IMR-90 (cell line): ENCODE results near the gene PALLD. TPM values are rescaled to one million over a fixed set of nuclear protein-coding genes. Genes with fewer than 3 reads are reported as not detected.

ENCODE experiments used
- ATAC-seq: fragments of 200-7000 bp; cut with Tn5 transposase; 2 replicates; pipeline ENCODE4 v1.9.1; 2020; ENCODE audit warnings: low read depth, mild to moderate bottlenecking, moderate library complexity
- BruUV-seq: library from RNA; stranded (reverse); fragments of 400-500 nt; replicated peaks from 2 replicates; lab custom pipeline; 2021; lab: Mats Ljungman, UMichigan
- CTCF ChIA-PET: fragments of 300-600 bp; formaldehyde crosslinking; extraction: SDS; loops from one replicate; lab custom pipeline; 2021; ENCODE audit warnings: antibody characterized with exemption; lab: Yijun Ruan, JAX
- POLR2A ChIA-PET: fragments of 300-600 bp; sonication (Branson Sonifier 250); formaldehyde crosslinking; loops from one replicate; lab custom pipeline; 2022; ENCODE audit warnings: antibody characterized with exemption; ENCODE audit not compliant: unreplicated experiment; lab: Charles Lee
- DNase-seq: peaks from one replicate; pipeline ENCODE4 v3.0.0; 2013
- H2AFZ ChIP-seq: replicated peaks from 2 replicates; pipeline ENCODE3; 2013; ENCODE audit warnings: low read length, mild to moderate bottlenecking; ENCODE audit not compliant: poor library complexity
- H2AK5ac ChIP-seq: 2 replicates; pipeline ENCODE4 v1.6.1; 2013; ENCODE audit warnings: low read depth, low read length, inconsistent platforms
- H2AK9ac ChIP-seq: replicated peaks from 2 replicates; pipeline ENCODE3; 2013; ENCODE audit warnings: mild to moderate bottlenecking, low read depth, low read length, moderate library complexity; ENCODE audit not compliant: poor library complexity
- H2BK120ac ChIP-seq: 2 replicates; pipeline ENCODE4 v1.6.1; 2013; ENCODE audit warnings: low read depth, low read length, inconsistent platforms
- H2BK15ac ChIP-seq: 3 replicates; pipeline ENCODE4 v1.6.1; 2013; ENCODE audit warnings: low read depth, low read length, inconsistent platforms
- H2BK20ac ChIP-seq: 2 replicates; pipeline ENCODE4 v1.6.1; 2013; ENCODE audit warnings: low read depth, mild to moderate bottlenecking, inconsistent platforms, low read length, moderate library complexity
- H2BK5ac ChIP-seq: 2 replicates; pipeline ENCODE4 v1.6.1; 2013; ENCODE audit warnings: mild to moderate bottlenecking, low read depth, low read length, inconsistent platforms; ENCODE audit not compliant: poor library complexity, severe bottlenecking
- H3K14ac ChIP-seq: replicated peaks from 2 replicates; pipeline ENCODE4 v1.6.1; 2013; ENCODE audit warnings: low read depth, low read length, inconsistent platforms
- H3K18ac ChIP-seq: 2 replicates; pipeline ENCODE4 v1.6.1; 2013; ENCODE audit warnings: low read depth, low read length, control low read depth
- H3K23ac ChIP-seq: 2 replicates; pipeline ENCODE4 v1.6.1; 2013; ENCODE audit warnings: low read depth, low read length, inconsistent platforms
- H3K27ac ChIP-seq: 2 replicates; pipeline ENCODE4 v1.5.1; 2013; ENCODE audit warnings: mild to moderate bottlenecking, control low read depth, low read length; ENCODE audit not compliant: insufficient read depth
- H3K27me3 ChIP-seq: 2 replicates; pipeline ENCODE4 v1.6.1; 2013; ENCODE audit warnings: low read length; ENCODE audit not compliant: control insufficient read depth, insufficient read depth
- H3K36me3 ChIP-seq: 2 replicates; pipeline ENCODE4 v1.6.1; 2013; ENCODE audit warnings: low read length, mixed read lengths; ENCODE audit not compliant: control insufficient read depth, insufficient read depth
- H3K4ac ChIP-seq: 2 replicates; pipeline ENCODE4 v1.6.1; 2013; ENCODE audit warnings: low read depth, low read length, inconsistent platforms
- H3K4me1 ChIP-seq: 2 replicates; pipeline ENCODE4 v1.6.1; 2013; ENCODE audit warnings: low read length, mixed read lengths; ENCODE audit not compliant: control insufficient read depth, insufficient read depth
- H3K4me2 ChIP-seq: 2 replicates; pipeline ENCODE4 v1.6.1; 2013; ENCODE audit warnings: low read depth, mild to moderate bottlenecking, control low read depth, low read length, moderate library complexity
- H3K4me3 ChIP-seq: 2 replicates; pipeline ENCODE4 v1.5.1; 2013; ENCODE audit warnings: low read depth, mild to moderate bottlenecking, control low read depth, low read length, moderate library complexity; ENCODE audit not compliant: insufficient read depth
- H3K56ac ChIP-seq: 2 replicates; pipeline ENCODE4 v1.6.1; 2013; ENCODE audit warnings: low read length, inconsistent platforms; ENCODE audit not compliant: insufficient read depth; ENCODE audit errors: extremely low read depth
- H3K79me1 ChIP-seq, 2 experiments: 2 replicates each; pipeline ENCODE4 v1.6.1; 2013; ENCODE audit warnings: low read length in 2 of 2, inconsistent platforms in 1 of 2, low read depth in 1 of 2
- H3K9ac ChIP-seq: 2 replicates; pipeline ENCODE4 v1.6.1; 2013; ENCODE audit warnings: low read depth, low read length, control low read depth
- H3K9me1 ChIP-seq: 2 replicates; pipeline ENCODE4 v1.6.1; 2013; ENCODE audit warnings: low read length, inconsistent platforms; ENCODE audit not compliant: insufficient read depth
- H3K9me3 ChIP-seq: 2 replicates; pipeline ENCODE4 v1.6.1; 2013; ENCODE audit warnings: low read length; ENCODE audit not compliant: control insufficient read depth, insufficient read depth
- H4K20me1 ChIP-seq: 2 replicates; pipeline ENCODE4 v1.6.1; 2013; ENCODE audit warnings: low read length, inconsistent platforms; ENCODE audit not compliant: insufficient read depth
- H4K5ac ChIP-seq: 2 replicates; pipeline ENCODE4 v1.6.1; 2013; ENCODE audit warnings: mild to moderate bottlenecking, low read depth, low read length, control low read depth
- H4K8ac ChIP-seq, 2 experiments: 2 replicates each; pipeline ENCODE4 v1.6.1; 2013; ENCODE audit warnings: low read depth in 2 of 2, low read length in 2 of 2, control low read depth in 1 of 2, inconsistent platforms in 1 of 2
- H4K91ac ChIP-seq: 2 replicates; pipeline ENCODE4 v1.6.1; 2013; ENCODE audit warnings: low read depth, low read length, inconsistent platforms; ENCODE audit not compliant: insufficient read depth
- BHLHE40 ChIP-seq: fragments of 150-350 bp; IDR thresholded peaks from 2 replicates; pipeline ENCODE4 v1.6.1; 2016; ENCODE audit warnings: mild to moderate bottlenecking, low read depth, low read length
- CEBPB ChIP-seq: IDR thresholded peaks from 2 replicates; pipeline ENCODE4 v1.6.1; 2012; ENCODE audit warnings: low read depth, low read length, improper control_type of control experiment
- CHD1 ChIP-seq: IDR thresholded peaks from 2 replicates; pipeline ENCODE4 v1.6.1; 2012; ENCODE audit warnings: low read depth, low read length, improper control_type of control experiment
- ELK1 ChIP-seq: fragments of 150-350 bp; IDR thresholded peaks from 2 replicates; pipeline ENCODE4 v1.6.1; 2016; ENCODE audit warnings: low read depth, mild to moderate bottlenecking, low read length, moderate library complexity, borderline replicate concordance
- FOS ChIP-seq: fragments of 150-350 bp; IDR thresholded peaks from 2 replicates; pipeline ENCODE4 v1.6.1; 2016; ENCODE audit warnings: low read depth, low read length
- MAFK ChIP-seq: IDR thresholded peaks from 2 replicates; pipeline ENCODE4 v1.6.1; 2012; ENCODE audit warnings: low read depth, low read length, improper control_type of control experiment
- MAZ ChIP-seq: IDR thresholded peaks from 2 replicates; pipeline ENCODE4 v1.6.1; 2012; ENCODE audit warnings: low read depth, mild to moderate bottlenecking, low read length, improper control_type of control experiment, moderate library complexity, borderline replicate concordance
- MXI1 ChIP-seq: IDR thresholded peaks from 2 replicates; pipeline ENCODE4 v1.6.1; 2012; ENCODE audit warnings: low read depth, mild to moderate bottlenecking, low read length, moderate library complexity, borderline replicate concordance
- NFE2L2 ChIP-seq: fragments of 150-350 bp; IDR thresholded peaks from 2 replicates; pipeline ENCODE4 v1.6.1; 2016; ENCODE audit warnings: low read depth, mild to moderate bottlenecking, low read length
- POLR2A ChIP-seq: IDR thresholded peaks from 2 replicates; pipeline ENCODE4 v1.6.1; 2012; ENCODE audit warnings: mild to moderate bottlenecking, low read depth, low read length
- RAD21 ChIP-seq: IDR thresholded peaks from 2 replicates; pipeline ENCODE4 v1.6.1; 2012; ENCODE audit warnings: low read length, improper control_type of control experiment
- RCOR1 ChIP-seq: IDR thresholded peaks from 2 replicates; pipeline ENCODE4 v1.6.1; 2012; ENCODE audit warnings: mild to moderate bottlenecking, low read length, improper control_type of control experiment; ENCODE audit not compliant: insufficient replicate concordance
- RFX5 ChIP-seq: IDR thresholded peaks from 2 replicates; pipeline ENCODE4 v1.8.0; 2012; ENCODE audit warnings: low read depth, mild to moderate bottlenecking, low read length, moderate library complexity
- SMC3 ChIP-seq: fragments of 150-350 bp; IDR thresholded peaks from 2 replicates; pipeline ENCODE4 v1.6.1; 2016; ENCODE audit warnings: low read depth, mild to moderate bottlenecking, antibody characterized with exemption, low read length, moderate library complexity
- WGBS, 2 experiments: methylation state at CpG; one replicate each; pipeline versions ENCODE4 v1.1.5 to v1.1.7; 2013; ENCODE audit warnings: missing lambda C conversion rate in 2 of 2; ENCODE audit not compliant: insufficient read length in 1 of 2; ENCODE audit errors: extremely low coverage in 2 of 2; 5-methylcytosine and 5-hydroxymethylcytosine counted together
- dilution Hi-C: fragments of 300-500 bp; cut with HindIII; formaldehyde crosslinking; loops from one replicate; pipeline ENCODE4 v1.14.3; 2018; ENCODE audit warnings: low sequenced_read_pairs; ENCODE audit not compliant: unreplicated experiment
- in situ Hi-C: fragments of 300-500 bp; cut with MboI; formaldehyde crosslinking; loops from 3 replicates; pipeline ENCODE4 v1.14.3; 2019; ENCODE audit warnings: low sequenced_read_pairs, inconsistent platforms, mixed read lengths
- intact Hi-C: fragments of 100-400 bp; cut with micrococcal nuclease; formaldehyde crosslinking; loops from 2 replicates; pipeline ENCODE4 v1.10.0; 2022
- polyA plus RNA-seq, 3 experiments: library from polyadenylated mRNA; depleted of rRNA; stranded (reverse); fragments of >200 nt; gene quantifications; 2 replicates each; pipeline ENCODE4 v1.2.3, GENCODE V29; 2012; ENCODE audit warnings: low replicate concordance in 1 of 3
- total RNA-seq: library from RNA; depleted of rRNA; stranded (reverse); fragments of >200 nt; gene quantifications from 2 replicates; pipeline ENCODE4 v1.2.3, GENCODE V29; 2012
- TF ChIP-seq, protein P1 (sequence below): fragments of 150-350 bp; IDR thresholded peaks from 2 replicates; pipeline ENCODE4 v1.6.1; 2017; ENCODE audit warnings: mild to moderate bottlenecking, antibody characterized with exemption, low read length, low read depth
- TF ChIP-seq, protein P2 (sequence below): conservative IDR thresholded peaks from 2 replicates; pipeline ENCODE4 v1.5.1; 2012; ENCODE audit warnings: mild to moderate bottlenecking, low read depth, low read length, improper control_type of control experiment

Gene PALLD
- total and polyA plus RNA-seq, 2 of the 4 experiments (the other 2 are of a cell fraction) = 91.0 to 91.9 TPM

- H3K4me1 ChIP-seq = peaks cover 18% of the 10 kb centered on the region
- no peak overlapping the region for H3K9ac ChIP-seq
- no peak overlapping the region for H3K4me3 ChIP-seq
- no peak overlapping the region for H2AK9ac ChIP-seq
- intact Hi-C loops (no loop called here), in situ Hi-C loops (no loop called here), dilution Hi-C loops (no loop called here)
- H3K18ac ChIP-seq = peak overlapping the region; percentile 24; the same call in 1 of the 2 replicates
- ATAC-seq (no peak), DNase-seq (peak; percentile 60)
- peak overlapping the region; percentile 61 for H3K4ac ChIP-seq
- no peaks in the 10 kb centered on the region for H4K20me1 ChIP-seq
- no peaks in the 10 kb centered on the region for H3K9me3 ChIP-seq
- H3K27ac ChIP-seq = no peak overlapping the region
- H3K56ac ChIP-seq = no peak overlapping the region
- peak overlapping the region; percentile 65 to 83 for H4K8ac ChIP-seq
- H3K9me1 ChIP-seq = peaks cover 10% of the 10 kb centered on the region; the same call in 1 of the 2 replicates
- H2BK15ac ChIP-seq = 0 out of 3 replicates have a peak overlapping the region, but pooled peaks have one; percentile 67
- no peak overlapping the region for H3K4me2 ChIP-seq
- no TSS peak for BruUV-seq
- no CpG with 5 or more reads among the region's 1 CpG for WGBS, 2 experiments
- no peak for TF ChIP-seq NFE2L2
- TF ChIP-seq, protein P1, sequence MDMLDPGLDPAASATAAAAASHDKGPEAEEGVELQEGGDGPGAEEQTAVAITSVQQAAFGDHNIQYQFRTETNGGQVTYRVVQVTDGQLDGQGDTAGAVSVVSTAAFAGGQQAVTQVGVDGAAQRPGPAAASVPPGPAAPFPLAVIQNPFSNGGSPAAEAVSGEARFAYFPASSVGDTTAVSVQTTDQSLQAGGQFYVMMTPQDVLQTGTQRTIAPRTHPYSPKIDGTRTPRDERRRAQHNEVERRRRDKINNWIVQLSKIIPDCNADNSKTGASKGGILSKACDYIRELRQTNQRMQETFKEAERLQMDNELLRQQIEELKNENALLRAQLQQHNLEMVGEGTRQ = no peak
- TF ChIP-seq ELK1 = no peak
- TF ChIP-seq MAZ = no peak
- no peak for TF ChIP-seq MAFK
- TF ChIP-seq POLR2A = no peak
- TF ChIP-seq RCOR1 = no peak
- TF ChIP-seq RAD21 = no peak
- no peak for TF ChIP-seq FOS
- TF ChIP-seq, protein P2, sequence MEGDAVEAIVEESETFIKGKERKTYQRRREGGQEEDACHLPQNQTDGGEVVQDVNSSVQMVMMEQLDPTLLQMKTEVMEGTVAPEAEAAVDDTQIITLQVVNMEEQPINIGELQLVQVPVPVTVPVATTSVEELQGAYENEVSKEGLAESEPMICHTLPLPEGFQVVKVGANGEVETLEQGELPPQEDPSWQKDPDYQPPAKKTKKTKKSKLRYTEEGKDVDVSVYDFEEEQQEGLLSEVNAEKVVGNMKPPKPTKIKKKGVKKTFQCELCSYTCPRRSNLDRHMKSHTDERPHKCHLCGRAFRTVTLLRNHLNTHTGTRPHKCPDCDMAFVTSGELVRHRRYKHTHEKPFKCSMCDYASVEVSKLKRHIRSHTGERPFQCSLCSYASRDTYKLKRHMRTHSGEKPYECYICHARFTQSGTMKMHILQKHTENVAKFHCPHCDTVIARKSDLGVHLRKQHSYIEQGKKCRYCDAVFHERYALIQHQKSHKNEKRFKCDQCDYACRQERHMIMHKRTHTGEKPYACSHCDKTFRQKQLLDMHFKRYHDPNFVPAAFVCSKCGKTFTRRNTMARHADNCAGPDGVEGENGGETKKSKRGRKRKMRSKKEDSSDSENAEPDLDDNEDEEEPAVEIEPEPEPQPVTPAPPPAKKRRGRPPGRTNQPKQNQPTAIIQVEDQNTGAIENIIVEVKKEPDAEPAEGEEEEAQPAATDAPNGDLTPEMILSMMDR = no peak
- no peak for TF ChIP-seq CHD1
- no peak for TF ChIP-seq MXI1
- no peak for TF ChIP-seq CEBPB
- no peak for TF ChIP-seq RFX5
- no peak for TF ChIP-seq BHLHE40
- TF ChIP-seq SMC3 = no peak
- H4K91ac ChIP-seq = 0 out of 2 replicates have a peak overlapping the region, but pooled peaks have one; percentile 87
- peak overlapping the region; percentile 53; the same call in 1 of the 2 replicates for H2BK20ac ChIP-seq
- H2BK5ac ChIP-seq = no peak overlapping the region
- H4K5ac ChIP-seq = no peak overlapping the region
- no peak overlapping the region for H3K23ac ChIP-seq
- ChIA-PET POLR2A (no interaction called here), CTCF (interaction anchor here (1.1 kb wide), 1 partner anchor 13 kb away, joined by 3 read pairs; no protein-coding TSS in a partner anchor)
- peak overlapping the region; percentile 83 for H2BK120ac ChIP-seq
- H3K79me1 ChIP-seq = no peaks in the 10 kb centered on the region
- peak overlapping the region; percentile 42; the same call in 1 of the 2 replicates for H3K14ac ChIP-seq
- H2AFZ ChIP-seq = peak overlapping the region; percentile 0
- no peaks in the 10 kb centered on the region for H3K36me3 ChIP-seq
- 0 out of 2 replicates have a peak overlapping the region, but pooled peaks have one; percentile 58 for H2AK5ac ChIP-seq
- H3K27me3 ChIP-seq = no peaks in the 10 kb centered on the region
Measured at GRCh38 chr4:168558599-168558998, 61.7 kb downstream of the PALLD start.
